CD1c-positive myeloid dendritic cell (primary cell): Measurements from ENCODE around the gene PRPSAP1.
"Not testable (repeated sequence)": the region's sequence is repeated elsewhere in the genome, so short reads cannot be mapped to it uniquely, and the experiment has no call there.

Experiments used
- DNase-seq: peaks from one replicate; pipeline ENCODE4 v3.0.0-alpha.2; 2016; ENCODE audit errors: extremely low spot score

The PRPSAP1 gene

DNA sequence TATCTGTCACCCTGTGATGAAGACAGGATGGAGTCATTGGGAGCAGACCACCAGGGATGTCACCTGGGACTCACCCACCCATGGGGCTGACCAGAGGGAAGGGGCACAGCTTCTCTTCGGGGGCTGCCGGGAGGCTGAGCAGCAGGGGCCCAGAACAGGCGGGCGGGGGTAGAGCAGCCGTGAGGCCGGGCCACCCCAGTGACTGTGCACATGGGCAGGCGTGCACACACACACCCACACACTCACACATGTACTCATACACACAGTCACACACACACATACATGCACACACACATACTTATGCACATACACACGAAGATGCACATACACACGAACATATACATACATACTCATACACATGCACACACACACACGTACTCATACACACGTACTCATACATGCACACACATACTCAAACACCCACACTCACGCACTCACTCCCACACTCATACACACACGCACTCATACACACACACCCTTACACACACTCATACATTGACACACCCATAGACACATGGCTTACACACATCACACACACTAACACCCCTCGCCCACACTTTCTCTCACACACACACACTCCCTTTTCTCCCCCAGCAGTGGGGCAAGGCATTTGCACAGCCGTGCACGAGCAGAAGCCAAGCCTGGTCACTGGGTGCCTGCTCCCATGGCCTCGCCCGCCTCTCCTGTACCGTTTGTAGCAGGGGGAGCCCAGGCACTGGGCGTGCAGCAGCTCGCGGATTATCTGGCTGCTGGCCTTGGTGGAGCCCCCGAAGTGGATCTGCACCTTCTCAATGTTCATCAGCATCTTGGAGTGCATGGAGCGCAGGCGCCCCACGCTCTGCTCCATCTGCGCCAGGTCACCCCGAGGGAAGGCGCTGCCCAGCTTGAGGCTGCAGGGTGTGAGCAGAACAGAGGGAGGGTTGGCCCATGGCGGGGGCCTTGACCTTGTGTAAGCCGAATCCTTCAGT is 76.1 kb downstream of the PRPSAP1 start:
- no peak for DNase-seq

DNA sequence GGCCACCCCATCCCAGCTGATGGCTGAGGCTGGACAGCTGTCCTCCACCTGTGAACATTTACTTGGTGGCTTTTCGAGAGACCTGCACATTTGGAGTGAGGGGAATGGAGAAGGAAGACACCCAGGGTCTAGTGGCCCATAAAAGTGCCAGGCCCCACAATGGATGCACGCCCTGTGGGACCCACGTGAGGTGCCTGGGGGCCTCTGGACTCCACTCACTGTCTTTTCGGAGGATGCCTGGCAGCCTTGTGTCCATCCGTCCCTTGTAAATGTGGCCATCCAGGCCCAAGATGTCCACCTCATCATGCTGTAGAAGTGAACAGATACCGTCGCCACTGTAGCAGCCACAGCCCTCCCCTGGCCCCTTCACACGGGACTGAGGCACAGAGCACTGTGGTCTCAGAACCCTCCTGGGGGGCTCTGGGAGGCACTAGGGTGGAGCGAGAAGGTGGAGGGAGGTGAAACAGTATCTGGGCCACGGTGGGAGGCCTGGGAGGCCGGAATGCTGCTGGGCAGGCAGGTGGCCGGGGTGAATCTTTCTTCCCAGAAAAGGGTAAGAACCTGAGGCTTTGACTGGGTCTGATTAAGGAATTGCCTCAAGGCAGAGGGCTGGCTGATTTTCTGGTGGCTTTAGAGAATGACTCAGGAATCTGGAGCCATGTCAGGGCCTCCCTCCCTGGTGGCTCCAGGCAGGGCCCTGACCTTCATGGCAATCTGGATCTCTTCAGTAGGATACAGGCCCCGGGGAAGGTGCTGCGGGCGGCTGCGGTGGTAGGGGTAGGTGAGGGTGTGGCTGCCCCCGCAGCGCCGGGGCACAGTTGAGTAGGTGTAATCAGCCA is 77.0 kb downstream of the PRPSAP1 start:
- DNase-seq = no peak

DNA sequence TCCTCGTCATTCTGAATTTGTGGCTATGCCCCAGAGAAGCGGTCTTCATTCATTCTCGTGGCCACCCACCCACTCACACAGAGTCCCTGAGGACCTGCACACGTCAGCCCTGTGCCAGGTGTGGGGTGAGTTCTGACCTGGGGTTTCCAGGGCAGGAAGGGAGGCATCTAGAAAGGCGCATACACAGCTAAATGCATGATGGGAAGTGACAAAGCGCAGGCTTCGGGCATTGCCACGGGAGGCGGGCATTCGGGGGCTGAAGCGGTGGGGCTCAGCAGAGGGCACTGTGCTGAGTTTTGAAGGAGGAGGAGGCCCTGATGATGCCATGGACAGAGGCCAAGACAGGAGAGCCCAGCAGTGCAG is 77.7 kb downstream of the PRPSAP1 start:
- no peak for DNase-seq

DNA sequence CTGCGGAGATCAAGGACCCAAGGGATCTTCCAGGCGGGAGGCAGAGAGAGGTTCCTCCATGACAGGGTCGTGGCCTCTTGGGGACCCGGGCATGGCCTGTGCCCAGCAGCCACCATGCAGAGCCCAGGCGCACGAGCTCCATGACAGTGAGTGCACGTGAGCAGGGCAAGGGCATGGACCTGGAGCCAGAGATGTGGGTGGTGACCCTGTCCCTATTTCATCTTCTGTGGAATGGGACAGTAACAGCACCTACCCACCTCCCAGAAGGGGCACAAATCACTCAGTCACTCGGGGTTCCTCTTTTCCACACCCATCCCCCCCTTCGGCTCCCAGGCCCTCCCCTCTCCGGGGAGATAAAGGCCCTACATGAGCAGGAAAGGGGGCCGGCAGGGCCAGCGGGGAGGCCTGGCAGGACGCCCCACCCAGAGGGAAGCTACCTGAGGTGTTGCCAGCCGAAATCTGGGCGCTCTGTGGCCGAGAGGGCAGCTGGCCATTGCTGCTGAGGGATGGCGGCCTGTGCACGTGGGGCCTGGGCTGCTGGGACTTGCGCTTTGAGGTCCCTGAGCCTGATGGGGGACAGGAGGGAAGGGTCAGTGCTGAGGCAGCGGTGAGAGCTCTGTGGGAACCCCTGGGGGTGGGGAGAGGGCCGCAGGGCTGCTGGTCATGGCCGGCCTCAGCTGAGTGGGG is 78.2 kb downstream of the PRPSAP1 start:
- no peak for DNase-seq

DNA sequence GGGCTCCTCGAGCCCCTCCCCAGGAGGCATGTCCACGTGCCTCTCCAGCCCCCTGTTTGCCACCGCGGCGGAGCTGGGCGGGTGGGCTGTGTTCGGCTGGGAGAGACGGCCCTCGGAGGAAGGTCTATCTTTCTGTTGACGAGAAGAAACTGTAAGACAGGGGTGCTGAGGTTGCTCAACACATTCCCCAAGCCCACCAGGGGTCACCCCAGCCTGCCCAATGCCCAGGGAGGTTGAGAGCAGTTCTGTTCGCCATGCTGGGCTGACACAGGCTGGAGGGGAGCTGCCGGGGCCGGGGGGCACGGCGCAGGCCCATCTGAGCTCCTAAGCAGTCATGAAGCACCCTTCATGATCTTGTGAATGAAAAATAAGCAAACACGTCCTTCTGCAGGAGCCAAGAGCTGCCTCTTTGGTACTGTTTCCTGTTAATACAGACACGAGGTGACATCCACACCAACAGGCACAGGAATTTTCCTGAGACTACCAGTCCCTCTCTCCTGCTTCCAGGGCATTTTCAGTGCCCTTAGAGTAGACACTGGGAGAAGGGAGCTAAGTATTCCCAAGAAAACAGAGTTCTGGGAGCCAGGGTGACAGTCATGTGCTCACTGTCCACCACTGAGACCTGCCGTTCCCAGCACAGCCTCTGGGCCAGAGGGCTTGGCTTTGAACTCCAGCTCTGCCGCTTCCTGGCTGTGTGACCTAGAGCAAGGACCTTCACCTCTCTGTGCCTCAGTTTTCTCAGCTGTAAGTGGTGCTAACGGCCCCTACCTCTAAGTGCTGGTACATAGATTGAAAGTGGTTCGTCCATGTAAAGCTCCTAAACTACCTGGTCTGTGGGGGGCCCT is 79.4 kb downstream of the PRPSAP1 start:
- no peak for DNase-seq

DNA sequence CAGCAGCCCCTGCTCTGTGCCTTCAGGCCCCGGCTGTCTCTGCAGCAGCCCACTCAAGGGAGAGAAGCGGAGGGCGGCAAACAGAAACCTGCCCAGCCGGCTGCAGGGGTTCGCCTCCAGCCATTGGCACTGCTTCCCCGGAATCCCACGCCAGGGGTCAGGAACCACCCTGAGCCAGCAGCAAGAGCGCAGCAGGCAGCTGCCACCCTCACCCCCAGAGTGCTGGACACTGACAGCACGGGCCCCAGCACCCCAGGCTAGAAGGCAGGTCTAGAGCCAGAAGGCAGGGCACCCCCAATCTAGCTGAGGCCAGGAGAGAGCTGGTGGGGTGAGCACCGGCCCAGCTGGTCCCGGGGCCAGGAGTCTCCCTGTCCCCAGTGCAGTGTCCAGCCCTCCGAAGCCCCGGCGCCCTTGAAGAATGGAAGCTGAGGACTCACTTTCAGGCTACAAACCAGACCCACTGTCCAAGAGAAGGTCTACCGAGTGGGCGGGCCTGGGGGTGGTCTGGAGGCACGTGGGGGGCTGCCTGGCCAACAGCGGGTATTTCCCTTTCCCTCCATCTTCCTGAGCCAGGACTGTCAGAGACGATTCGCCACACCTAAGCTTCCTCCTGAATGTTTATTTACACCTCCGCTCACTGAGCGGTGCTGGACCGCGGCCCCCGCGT is 80.1 kb downstream of the PRPSAP1 start:
- no peak for DNase-seq

DNA sequence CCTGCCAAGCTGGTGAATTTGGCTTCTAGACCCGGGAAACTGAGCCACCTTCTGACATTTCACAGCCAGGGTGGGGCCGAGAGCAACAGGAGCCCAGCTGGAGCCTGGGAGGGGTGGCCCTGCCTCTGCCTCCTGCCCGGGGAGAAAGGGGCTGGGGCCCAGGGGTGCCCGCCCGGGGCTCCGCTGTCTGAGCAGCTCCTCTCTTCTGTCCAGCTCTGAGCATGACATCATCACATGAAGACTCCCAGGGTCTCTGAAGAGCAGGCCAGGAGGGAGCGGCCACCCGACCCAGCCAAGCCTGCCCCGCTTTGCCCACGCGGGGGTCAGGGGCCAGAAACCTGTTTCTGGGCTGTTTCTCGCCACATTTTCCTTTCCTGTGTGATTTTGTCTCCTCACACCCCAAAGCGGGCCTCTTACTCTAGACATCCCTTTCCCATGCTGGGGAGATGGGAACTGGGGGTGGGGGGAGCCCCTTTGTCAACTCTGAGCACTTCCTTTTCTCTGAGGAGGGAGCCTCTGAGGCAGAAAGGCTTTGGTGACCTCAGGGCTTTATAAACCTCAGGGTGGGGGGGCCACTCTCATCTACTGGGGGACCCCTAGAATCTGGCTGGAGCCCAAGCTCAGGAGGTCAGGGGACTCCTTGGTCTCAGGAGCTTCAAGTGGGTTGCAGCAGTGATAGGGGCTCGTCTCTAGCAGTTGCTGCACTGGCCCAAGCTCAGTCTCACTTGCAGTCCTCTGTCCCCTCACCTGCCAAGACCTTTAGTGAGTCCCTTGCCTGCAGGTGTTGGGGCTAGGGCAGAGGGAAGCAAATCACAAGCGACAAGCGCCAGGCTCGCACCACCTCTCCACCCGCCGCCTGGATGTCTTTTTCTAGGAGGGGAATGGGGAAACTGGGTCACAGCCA is 80.9 kb downstream of the PRPSAP1 start:
- peak; percentile 76 for DNase-seq

DNA sequence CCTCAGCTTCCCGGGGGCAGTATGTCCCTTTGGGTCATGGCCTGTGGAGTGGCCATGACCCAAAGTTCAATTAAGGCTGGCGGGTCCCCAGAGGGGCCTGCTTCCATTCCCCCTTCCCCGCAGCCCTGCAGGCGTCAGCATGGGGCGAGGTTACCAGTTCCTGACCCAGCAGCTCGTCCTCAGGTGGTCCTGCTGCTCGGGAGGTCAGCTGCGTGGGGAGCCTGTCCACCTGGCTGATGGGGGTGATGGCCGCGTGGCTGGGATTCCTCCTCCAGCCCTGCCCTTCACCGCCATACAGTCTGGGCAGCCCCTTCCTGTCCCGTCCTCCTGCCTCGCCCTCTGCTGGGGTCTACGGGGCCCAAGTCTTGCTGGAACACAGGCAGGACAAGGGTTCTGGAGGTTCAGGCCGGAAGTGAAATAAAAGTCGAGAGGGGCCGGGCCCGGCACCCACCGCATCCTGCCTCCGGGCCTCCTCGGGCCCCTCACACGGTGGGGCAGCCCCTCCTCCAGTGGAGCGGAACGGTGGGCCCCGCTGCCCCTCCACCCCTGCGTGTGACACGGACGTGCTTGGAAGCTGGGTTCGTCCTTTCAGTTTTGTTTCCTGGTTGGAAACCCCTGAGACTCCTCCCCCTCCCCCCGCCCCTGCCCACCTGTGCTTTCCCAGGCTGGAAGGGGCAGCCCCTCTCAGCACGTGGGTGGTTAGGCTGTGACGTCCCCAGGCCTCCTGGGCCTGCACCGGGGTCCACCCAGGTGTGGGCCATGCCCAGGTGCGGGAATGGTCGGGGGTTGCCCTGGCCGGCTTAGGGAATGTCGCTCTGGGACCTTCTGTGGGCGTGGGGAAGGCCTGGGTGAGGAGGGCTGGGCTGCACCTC is 81.8 kb downstream of the PRPSAP1 start:
- DNase-seq = peak; percentile 35

DNA sequence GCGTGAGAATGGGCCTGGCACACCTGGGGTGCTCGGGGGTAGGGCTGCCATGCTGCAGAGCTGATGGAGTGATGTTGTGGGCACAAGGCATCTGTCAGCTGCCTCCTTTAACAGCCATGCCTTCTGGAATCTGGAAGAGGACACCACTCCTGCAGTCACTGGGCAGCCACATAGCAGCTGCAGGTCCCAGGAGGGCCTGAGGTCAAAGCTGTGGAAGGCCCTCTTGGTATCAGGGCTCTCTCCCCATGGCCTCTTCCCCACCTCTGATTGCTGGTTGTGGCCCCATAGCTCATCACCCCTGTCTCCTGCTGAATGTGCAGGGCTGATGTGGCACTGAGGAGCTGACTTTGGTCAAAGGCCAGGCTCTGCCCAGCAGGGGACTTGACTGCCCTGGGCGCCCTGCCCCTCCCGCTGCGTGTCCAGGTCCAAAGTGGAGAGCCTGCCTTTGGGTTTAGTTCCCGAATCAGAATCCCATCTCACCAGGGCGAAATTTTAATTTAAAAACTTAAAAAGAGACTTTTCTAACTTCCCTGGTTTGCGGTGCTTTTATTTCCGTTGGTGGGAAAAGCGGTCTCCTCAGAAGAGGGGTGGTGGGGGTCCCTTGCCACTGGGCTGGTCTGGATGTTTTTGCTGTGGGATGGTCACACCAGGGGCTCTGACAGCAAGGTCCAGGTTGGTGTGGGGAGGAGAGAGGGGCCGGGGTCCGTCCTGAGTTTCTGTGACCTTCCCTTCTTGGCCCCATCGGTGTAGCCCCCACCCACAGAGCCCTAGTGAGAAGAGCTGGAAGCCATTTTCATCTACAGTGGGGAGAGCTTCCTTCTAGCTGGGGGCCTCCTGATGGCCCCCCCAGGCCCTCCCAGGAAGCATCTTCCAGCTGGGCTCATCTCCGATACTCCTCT is 82.7 kb downstream of the PRPSAP1 start:
- no peak for DNase-seq

DNA sequence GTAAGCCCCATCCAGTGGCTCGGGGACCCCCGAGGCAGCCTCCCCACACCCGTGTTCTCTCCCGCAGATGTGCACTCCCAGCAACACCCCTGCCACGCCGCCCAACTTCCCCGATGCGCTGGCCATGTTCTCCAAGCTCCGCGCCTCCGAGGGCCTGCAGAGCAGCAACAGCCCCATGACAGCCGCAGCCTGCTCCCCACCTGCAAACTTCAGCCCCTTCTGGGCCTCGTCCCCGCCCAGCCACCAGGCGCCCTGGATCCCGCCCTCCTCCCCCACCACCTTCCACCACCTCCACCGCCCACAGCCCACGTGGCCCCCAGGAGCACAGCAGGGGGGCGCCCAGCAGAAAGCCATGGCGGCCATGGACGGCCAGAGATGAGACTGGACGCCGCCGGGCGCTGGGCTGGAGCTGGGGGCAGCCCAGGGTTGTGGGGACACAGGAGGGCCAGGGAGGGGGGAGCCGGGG is 83.6 kb downstream of the PRPSAP1 start:
- no peak for DNase-seq

DNA sequence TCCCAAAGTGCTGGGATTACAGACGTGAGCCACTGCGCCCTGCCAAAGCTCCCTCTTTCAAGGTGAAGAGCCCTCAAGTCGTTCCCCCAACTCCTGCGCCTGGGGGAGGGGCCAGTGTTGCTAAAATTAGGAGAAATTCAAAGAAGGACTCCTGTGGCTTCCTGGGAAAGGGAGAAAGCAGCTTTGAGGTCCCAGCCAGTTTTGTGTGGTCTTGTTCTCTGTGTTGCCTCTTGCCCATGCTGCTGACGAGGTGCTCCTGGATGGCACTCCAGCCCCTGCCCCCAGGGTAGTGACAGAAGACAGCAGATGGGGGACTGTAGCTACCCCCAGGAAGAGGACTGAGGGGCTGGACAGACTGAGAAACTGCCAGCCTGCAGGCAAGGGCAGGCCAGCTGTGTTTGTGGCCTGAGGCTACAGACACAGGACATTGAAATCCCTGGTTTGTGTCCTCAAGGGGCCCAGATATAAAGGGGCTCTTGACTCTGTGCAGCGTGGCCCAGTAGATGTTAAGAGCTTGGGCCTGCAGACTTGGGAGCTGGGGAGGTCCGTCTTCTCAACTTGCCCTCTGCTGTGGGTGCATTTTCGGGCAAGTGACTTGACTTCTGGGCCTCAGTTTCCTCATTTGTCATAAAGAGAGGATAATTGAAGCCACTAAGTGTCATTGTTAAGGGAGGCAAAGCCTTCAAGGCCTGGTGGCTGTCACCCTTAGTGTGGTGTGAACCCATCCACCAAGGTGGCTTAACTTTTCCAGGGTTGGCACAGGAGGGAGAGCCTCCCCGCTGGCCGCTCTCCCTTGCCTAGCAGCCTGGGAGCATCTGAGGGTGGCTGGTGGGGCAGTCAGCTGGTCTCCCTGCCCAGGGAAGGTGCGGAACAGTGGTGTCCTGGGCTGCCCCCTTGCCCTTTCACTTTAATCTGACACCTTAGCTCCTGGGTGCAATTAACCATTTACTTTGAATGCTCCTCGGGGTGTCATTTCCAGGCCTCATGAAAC is 84.4 kb downstream of the PRPSAP1 start:
- no peak for DNase-seq

DNA sequence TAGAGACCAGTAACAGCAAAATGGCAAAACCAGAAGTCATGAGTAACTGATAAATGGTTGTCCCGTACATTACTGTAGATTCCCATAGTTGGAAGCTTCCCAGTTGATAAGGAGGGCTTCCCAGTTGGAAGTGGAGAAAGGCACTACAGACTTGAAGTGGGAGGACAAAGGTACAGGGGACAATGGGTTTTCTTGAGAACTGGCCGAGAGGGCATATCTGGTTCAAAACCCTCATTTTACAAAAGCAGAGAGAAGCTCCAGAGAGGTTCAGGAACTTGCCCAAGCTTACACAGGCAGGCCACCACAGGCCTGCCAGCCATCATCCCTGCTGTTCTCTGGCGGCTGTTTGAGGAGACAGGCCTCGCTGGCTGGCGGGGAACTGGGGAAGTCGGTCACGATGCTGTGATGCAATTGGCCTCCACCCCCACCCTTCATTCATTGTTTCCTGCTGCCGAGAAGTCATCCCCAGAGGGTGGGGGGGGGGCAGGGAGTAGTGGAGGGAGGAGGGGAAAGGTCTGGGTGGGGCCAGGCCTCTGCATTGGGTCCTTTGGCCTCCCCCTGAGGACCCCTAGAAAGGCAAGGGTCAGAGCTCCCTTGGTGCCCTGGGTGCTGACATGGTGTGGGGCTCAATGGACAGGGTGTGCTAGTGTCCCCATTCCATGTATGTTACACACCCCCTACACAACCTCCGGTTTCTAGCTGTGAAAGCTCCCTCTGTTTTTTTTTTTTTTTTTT is 85.5 kb downstream of the PRPSAP1 start:
- peak; percentile 93 for DNase-seq

DNA sequence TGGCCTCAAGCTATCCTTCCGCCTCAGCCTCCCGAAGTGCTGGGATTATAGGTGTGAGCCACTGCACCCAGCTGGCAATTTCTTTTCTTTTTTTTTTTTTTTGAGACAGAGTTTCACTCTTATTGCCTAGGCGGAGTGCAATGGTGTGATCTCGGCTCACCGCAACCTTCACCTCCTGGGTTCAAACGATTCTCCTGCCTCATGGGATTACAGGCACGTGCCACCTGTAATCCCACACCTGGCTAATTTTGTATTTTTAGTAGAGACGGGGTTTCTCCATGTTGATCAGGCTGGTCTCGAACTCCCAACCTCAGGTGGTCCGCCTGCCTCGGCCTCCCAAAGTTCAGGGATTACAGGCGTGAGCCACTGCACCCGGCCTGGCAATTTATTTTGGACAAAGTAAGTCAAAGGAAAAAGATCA is 86.1 kb downstream of the PRPSAP1 start:
- not testable (repeated sequence) for DNase-seq

DNA sequence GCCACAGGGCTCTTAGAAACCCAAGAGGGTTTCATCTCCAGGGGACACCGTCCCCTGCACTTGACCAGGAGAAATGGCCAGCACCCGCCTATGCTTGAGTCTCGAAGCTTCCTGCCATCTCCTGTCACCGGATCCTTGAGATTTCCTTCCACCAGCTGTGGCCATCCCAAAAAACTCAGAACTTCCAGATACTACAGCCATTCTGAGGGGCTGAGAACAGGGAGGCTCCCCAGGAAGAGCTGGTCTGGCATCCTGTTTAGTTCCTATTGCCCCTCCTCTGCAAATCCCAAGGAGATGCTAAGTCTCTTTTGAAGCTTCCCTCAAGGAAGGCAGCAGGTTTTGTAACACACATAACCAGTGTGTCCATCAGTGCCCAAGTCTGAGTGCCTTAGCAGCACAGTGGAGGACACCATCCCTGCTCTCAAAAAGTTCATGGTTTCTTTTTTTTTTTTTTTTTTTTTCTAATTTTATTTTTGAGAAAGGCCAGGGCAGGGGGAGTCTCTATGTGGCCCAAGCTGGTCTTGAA is 86.6 kb downstream of the PRPSAP1 start:
- no peak for DNase-seq

DNA sequence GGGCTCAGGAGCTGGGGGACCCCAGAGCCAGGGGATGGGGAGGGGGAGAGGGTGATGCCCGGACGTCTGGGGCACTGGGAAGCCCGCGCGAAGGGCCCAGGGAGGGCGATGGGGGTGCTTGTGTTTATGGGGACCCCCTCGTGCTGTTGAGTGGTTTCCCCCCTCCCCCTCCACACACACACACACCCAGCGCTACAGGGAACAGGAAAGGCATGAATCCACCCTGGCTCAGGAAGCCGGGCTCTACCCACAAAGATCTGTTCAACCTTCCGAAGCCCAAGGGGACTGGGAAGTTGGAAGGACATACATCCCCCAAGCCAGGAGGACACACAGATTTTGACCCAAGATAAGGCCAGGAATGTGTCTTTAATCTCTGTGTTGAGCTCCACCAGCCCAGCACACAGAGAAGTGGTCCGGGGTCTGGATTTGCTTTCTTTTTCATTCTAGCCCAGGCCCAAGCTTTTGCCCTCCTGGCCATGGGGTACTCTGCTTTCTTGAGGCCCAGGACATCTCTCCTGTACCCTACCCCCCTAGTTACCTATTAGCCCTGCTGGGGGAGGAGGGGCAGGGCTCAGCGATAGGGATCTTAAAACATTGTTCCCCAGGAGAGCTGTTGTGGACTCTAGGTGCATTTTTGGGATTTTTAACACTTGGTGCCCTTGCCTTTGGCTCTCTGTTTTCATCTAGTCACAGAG is 87.3 kb downstream of the PRPSAP1 start:
- no peak for DNase-seq
